Vagina (tissue), 2 donors: ENCODE data around the gene ZMYND8.

ENCODE experiments used
- POLR2A ChIP-seq, 2 donors: fragments of 450-650 bp; IDR thresholded peaks; one replicate each; pipeline ENCODE4 v1.6.1; 2017; ENCODE audit warnings: antibody characterized with exemption in 2 of 2, mild to moderate bottlenecking in 2 of 2, moderate library complexity in 2 of 2
- POLR2AphosphoS5 ChIP-seq, 2 donors: sonication (generic); formaldehyde crosslinking; IDR thresholded peaks; one replicate each; pipeline ENCODE4 v1.9.0; 2017; ENCODE audit warnings: antibody characterized with exemption in 2 of 2, mild to moderate bottlenecking in 2 of 2, low read depth in 1 of 2; ENCODE audit not compliant: insufficient read depth in 1 of 2
- TF ChIP-seq, protein P1 (sequence below), 3 experiments: fragments of 450-650 bp in 2 of 3; fragments of 200-600 bp in 1 of 3; sonication (generic) in 1 of 3; IDR thresholded peaks; one replicate each; pipeline ENCODE4 v1.5.1; 2017 to 2019; ENCODE audit warnings: antibody characterized with exemption in 3 of 3, mild to moderate bottlenecking in 2 of 3, moderate library complexity in 2 of 3

DNA sequence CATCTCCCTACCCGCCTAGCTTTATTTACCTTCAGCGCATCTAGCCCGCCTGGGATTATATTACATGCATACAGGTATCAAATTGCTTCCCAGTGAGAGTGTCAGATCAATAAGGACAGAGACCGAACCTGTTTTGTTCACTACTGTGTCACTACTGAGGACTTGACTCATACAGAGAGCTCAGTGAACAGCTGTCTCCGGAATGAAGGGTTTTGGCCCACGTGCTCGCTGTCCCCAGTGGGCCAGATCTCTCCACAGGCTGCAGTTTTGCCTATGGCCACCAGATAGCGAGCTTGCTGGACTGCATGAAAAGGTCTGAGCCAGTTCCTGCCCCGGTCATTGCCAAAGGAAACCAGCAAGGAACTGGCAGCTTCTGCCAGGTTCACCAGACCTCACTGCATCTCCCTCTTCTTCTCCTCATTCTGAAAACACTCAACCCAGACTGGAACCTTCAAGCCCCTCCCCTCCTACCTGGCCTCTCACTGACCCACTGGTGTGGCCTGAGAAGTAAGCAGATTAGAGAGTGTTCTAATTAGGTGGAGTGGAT lies 150.8 kb downstream of the ZMYND8 start:
- TF ChIP-seq POLR2A (IDR thresholded peaks at IDR 0.05) = no peak
- TF ChIP-seq, protein P1, sequence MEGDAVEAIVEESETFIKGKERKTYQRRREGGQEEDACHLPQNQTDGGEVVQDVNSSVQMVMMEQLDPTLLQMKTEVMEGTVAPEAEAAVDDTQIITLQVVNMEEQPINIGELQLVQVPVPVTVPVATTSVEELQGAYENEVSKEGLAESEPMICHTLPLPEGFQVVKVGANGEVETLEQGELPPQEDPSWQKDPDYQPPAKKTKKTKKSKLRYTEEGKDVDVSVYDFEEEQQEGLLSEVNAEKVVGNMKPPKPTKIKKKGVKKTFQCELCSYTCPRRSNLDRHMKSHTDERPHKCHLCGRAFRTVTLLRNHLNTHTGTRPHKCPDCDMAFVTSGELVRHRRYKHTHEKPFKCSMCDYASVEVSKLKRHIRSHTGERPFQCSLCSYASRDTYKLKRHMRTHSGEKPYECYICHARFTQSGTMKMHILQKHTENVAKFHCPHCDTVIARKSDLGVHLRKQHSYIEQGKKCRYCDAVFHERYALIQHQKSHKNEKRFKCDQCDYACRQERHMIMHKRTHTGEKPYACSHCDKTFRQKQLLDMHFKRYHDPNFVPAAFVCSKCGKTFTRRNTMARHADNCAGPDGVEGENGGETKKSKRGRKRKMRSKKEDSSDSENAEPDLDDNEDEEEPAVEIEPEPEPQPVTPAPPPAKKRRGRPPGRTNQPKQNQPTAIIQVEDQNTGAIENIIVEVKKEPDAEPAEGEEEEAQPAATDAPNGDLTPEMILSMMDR (IDR thresholded peaks at IDR 0.05) = no peak
- TF ChIP-seq POLR2AphosphoS5 (IDR thresholded peaks at IDR 0.05; ENCODE audit: insufficient read depth in 1 of 2, low read depth in 1 of 2) = no peak
